GM12874 (cell line): ENCODE results near the gene MRNIP.

Experiments used
- TF ChIP-seq, protein P1 (sequence below): IDR thresholded peaks from 2 replicates; pipeline ENCODE4 v1.5.1; 2011; ENCODE audit warnings: low read depth, mild to moderate bottlenecking, control low read depth, low read length, moderate library complexity; ENCODE audit not compliant: insufficient read depth

MRNIP gene

GRCh38 chr5:179885491-179886090, 27.0 kb upstream of the MRNIP start:
- TF ChIP-seq, protein P1, sequence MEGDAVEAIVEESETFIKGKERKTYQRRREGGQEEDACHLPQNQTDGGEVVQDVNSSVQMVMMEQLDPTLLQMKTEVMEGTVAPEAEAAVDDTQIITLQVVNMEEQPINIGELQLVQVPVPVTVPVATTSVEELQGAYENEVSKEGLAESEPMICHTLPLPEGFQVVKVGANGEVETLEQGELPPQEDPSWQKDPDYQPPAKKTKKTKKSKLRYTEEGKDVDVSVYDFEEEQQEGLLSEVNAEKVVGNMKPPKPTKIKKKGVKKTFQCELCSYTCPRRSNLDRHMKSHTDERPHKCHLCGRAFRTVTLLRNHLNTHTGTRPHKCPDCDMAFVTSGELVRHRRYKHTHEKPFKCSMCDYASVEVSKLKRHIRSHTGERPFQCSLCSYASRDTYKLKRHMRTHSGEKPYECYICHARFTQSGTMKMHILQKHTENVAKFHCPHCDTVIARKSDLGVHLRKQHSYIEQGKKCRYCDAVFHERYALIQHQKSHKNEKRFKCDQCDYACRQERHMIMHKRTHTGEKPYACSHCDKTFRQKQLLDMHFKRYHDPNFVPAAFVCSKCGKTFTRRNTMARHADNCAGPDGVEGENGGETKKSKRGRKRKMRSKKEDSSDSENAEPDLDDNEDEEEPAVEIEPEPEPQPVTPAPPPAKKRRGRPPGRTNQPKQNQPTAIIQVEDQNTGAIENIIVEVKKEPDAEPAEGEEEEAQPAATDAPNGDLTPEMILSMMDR = no peak

DNA sequence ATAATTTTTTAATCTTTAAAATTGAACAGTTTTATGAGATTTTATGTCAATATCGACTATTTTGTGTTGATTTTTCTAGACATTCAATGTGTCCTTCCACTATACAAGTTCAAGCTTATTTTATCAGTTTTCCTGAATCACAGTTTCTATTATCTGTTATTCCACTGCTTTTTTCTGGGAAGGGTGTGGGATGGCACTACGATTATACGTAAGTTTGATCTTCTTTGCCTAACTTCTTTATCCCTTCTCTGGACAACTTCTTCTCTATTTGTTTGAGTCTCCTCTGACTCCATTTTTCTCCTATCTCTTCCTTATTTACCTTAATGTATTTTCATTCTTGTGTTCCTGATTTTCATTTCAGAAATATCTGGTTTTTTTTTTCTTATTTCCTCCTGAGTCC, 24.5 kb upstream of the MRNIP start:
- TF ChIP-seq, protein P1 = no peak

GRCh38 chr5:179882338-179882737, 23.7 kb upstream of the MRNIP start:
- TF ChIP-seq, protein P1 = no peak

- TF ChIP-seq, protein P1 = no peak
Measured at GRCh38 chr5:179880848-179881590, 22.4 kb upstream of the MRNIP start.

- TF ChIP-seq, protein P1 = no peak
Measured at GRCh38 chr5:179880066-179880650, 21.5 kb upstream of the MRNIP start.

DNA sequence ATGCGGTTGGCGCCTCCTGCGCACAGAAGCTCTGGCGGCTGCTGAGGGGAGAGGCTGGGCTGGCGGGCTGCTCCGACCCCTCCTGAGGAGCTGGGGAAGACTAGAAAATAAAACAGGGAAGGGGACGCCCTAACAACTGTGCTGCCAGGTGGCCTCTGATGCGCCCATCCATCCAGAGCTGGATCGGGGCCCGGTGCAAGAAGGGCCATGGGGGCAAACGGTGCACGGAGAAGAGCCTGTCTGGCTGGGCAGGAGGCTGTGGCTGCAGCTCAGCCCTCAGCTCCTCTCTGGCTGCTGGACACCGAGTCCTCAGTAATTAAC, 21.0 kb upstream of the MRNIP start:
- TF ChIP-seq, protein P1 = no peak

DNA sequence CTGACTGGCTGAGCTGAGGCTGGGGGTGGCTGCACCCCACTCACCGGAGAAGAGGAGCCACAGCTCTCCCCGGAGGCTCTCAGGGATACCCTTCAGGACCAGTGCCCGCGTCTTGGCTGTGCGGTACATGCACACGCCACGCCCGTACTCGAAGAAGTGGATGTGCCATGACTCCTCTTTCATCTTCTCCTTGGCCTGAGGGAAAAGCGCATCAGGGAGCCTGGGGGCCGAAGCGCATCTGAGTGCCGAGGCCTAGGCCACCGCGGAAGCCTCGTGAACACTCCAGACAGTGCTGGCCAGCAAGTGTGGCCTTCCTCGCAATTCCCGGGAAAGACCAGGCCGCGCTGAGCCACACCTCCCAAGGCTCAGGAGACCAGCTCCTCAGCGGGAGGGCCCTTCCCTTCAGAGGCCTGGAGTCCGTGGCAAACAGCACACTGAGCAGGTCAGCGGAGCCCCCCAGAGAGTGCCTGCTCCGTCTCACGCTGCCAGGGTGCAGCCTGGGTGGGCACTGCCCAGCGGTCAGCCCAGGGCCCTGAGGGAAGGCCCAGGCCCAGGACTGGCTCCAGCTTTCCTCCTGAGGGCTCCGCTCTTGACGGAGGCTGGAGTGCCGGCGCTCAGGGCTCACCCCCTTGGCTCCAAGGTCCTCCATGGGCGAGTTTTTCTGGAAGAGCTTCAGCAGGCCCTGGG, 20.5 kb upstream of the MRNIP start:
- TF ChIP-seq, protein P1 = no peak
